Loucy (cell line): ENCODE measurements around the gene TLN1.

Experiments
- H2AFZ ChIP-seq: fragments of 200-600 bp; sonication (generic); 2 replicates; pipeline ENCODE4 v1.6.0; 2016; ENCODE audit warnings: antibody characterized with exemption, mild to moderate bottlenecking, low read length, moderate library complexity
- H3F3A ChIP-seq: fragments of 200-600 bp; 2 replicates; pipeline ENCODE4 v1.6.0; 2016; ENCODE audit warnings: antibody characterized with exemption, low read depth, mild to moderate bottlenecking
- H3K27me3 ChIP-seq: fragments of 200-600 bp; sonication (generic); 2 replicates; pipeline ENCODE4 v1.6.1; 2014; ENCODE audit warnings: low read length, mild to moderate bottlenecking; ENCODE audit not compliant: insufficient read depth, poor library complexity, severe bottlenecking
- H3K36me3 ChIP-seq: fragments of 200-600 bp; sonication (generic); 2 replicates; pipeline ENCODE4 v1.6.1; 2016; ENCODE audit warnings: low read length; ENCODE audit not compliant: insufficient read depth
- H3K4me1 ChIP-seq: fragments of 200-600 bp; sonication (generic); 2 replicates; pipeline ENCODE4 v1.5.1; 2014; ENCODE audit warnings: low read length, mild to moderate bottlenecking; ENCODE audit not compliant: insufficient read depth, poor library complexity, severe bottlenecking
- H3K4me2 ChIP-seq: fragments of 200-600 bp; sonication (generic); 2 replicates; pipeline ENCODE4 v1.6.0; 2014; ENCODE audit warnings: antibody characterized with exemption, low read length, low read depth, mild to moderate bottlenecking; ENCODE audit not compliant: poor library complexity, severe bottlenecking
- H3K4me3 ChIP-seq: fragments of 200-600 bp; sonication (generic); 2 replicates; pipeline ENCODE4 v1.5.1; 2014; ENCODE audit warnings: low read length, mild to moderate bottlenecking, mixed read lengths; ENCODE audit not compliant: poor library complexity, severe bottlenecking
- H3K79me2 ChIP-seq: fragments of 200-600 bp; sonication (generic); 2 replicates; pipeline ENCODE4 v1.6.1; 2014; ENCODE audit warnings: low read length; ENCODE audit not compliant: insufficient read depth
- H3K9ac ChIP-seq: fragments of 200-600 bp; sonication (generic); 2 replicates; pipeline ENCODE4 v1.6.0; 2014; ENCODE audit warnings: mild to moderate bottlenecking, low read depth, low read length, moderate library complexity; ENCODE audit not compliant: poor library complexity, severe bottlenecking
- H3K9me2 ChIP-seq: fragments of 200-600 bp; sonication (generic); replicated peaks from 2 replicates; pipeline ENCODE4 v1.6.1; 2016; ENCODE audit warnings: low read depth, low read length, mixed read lengths
- H3K9me3 ChIP-seq: fragments of 200-600 bp; sonication (generic); 2 replicates; pipeline ENCODE4 v1.6.1; 2014; ENCODE audit warnings: mild to moderate bottlenecking, antibody characterized with exemption, low read length, low read depth; ENCODE audit not compliant: insufficient read depth
- H4K20me1 ChIP-seq: fragments of 200-600 bp; sonication (generic); 2 replicates; pipeline ENCODE4 v1.6.0; 2014; ENCODE audit warnings: antibody characterized with exemption, low read length, mild to moderate bottlenecking; ENCODE audit not compliant: insufficient read depth, poor library complexity, severe bottlenecking
- EZH2phosphoT487 ChIP-seq: fragments of 200-600 bp; IDR thresholded peaks from 2 replicates; pipeline ENCODE4 v1.6.1; 2018; ENCODE audit warnings: antibody characterized with exemption, mild to moderate bottlenecking, moderate library complexity, borderline replicate concordance
- TF ChIP-seq, protein P1 (sequence below): fragments of 200-600 bp; sonication (generic); conservative IDR thresholded peaks from 2 replicates; pipeline ENCODE4 v1.5.1; 2014; ENCODE audit warnings: mild to moderate bottlenecking, antibody characterized with exemption, low read length

TLN1 gene

DNA sequence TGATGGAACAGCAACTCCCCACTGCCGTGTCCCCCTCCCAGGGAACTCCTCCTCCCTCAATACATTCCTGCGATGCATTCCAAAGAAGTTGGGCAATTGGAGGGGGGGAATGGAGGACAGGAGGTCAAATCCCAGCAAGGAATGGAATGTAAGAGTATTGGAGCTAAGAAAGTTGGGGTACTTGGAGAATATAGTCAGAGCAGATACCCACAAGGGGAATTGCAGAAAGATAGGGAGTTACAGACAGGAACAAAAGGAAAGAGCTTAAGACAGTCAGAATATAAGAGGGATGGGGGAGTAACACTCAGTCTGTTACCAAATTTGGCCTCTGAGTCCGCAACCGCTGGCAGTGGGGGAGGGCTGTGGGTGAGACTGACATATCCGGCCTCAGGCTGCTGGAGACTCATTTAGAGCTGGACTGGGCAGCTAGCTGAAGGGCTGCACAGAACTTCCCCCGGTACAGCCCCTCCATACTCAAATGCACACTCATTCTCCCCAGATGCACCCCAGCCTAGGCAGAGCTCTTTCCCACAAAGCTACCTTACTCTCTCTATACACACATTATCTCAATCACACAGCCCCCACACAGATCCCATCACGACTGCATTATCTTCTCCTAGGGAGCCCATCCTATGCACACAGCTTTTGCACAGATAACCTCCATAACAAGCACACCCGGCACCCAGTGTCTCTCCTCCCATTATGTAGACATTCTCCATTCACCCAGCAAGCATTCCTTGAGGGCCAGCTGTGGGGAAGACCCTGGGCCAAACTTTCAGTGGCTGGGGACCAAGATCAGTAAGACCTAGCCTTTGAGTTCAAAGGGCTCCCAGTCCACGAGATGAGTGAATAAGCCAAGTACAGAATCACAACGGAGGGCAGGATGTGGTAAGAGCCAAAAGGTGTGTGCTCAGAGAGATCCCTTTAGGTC is 3.7 kb downstream of the TLN1 start:
- Histone ChIP-seq H3K36me3 (peaks cover 23% of the 10 kb centered on the region; the same call in 1 of the 2 replicates), H3K4me3 (peak overlapping the region; percentile 81), H3K79me2 (peaks cover 63% of the 10 kb centered on the region), H3F3A (peaks cover 17% of the 10 kb centered on the region), H3K9me2 (no peaks in the 10 kb centered on the region), H3K9me3 (no peaks in the 10 kb centered on the region), H4K20me1 (peaks cover 26% of the 10 kb centered on the region), H3K27me3 (no peaks in the 10 kb centered on the region), H3K9ac (peak overlapping the region; percentile 92), H3K4me2 (peak overlapping the region; percentile 99), H2AFZ (no peak overlapping the region), H3K4me1 (peaks cover 52% of the 10 kb centered on the region)
- TF ChIP-seq, protein P1, sequence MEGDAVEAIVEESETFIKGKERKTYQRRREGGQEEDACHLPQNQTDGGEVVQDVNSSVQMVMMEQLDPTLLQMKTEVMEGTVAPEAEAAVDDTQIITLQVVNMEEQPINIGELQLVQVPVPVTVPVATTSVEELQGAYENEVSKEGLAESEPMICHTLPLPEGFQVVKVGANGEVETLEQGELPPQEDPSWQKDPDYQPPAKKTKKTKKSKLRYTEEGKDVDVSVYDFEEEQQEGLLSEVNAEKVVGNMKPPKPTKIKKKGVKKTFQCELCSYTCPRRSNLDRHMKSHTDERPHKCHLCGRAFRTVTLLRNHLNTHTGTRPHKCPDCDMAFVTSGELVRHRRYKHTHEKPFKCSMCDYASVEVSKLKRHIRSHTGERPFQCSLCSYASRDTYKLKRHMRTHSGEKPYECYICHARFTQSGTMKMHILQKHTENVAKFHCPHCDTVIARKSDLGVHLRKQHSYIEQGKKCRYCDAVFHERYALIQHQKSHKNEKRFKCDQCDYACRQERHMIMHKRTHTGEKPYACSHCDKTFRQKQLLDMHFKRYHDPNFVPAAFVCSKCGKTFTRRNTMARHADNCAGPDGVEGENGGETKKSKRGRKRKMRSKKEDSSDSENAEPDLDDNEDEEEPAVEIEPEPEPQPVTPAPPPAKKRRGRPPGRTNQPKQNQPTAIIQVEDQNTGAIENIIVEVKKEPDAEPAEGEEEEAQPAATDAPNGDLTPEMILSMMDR = no peak
- TF ChIP-seq EZH2phosphoT487 = no peak

DNA sequence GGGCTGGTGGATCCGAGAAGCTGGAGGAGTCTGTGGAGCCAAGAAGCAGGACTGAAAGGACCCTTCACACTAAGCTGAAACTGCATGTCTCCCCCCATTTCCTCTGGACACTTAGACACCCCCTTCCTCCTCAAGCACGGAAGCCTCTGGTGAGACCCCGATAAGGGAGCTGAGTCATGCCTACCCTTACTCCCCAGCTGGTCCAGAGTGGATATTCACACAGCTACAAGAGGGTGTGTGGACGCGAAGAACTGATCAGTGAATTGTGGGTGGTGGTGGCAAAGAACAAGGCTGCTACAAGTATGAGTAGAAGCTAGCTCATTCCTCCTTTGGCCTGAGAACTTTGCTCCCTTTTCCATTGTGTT is 4.3 kb downstream of the TLN1 start:
- peaks cover 63% of the 10 kb centered on the region for H3K79me2 ChIP-seq
- H3K27me3 ChIP-seq = no peaks in the 10 kb centered on the region
- peaks cover 27% of the 10 kb centered on the region; the same call in 1 of the 2 replicates for H3K36me3 ChIP-seq
- H3K9me2 ChIP-seq = no peaks in the 10 kb centered on the region
- no peaks in the 10 kb centered on the region for H3K9me3 ChIP-seq
- H3K9ac ChIP-seq = peak overlapping the region; percentile 92
- H4K20me1 ChIP-seq = peaks cover 23% of the 10 kb centered on the region
- peak overlapping the region; percentile 99 for H3K4me2 ChIP-seq
- peaks cover 15% of the 10 kb centered on the region for H3F3A ChIP-seq
- TF ChIP-seq EZH2phosphoT487 = no peak
- TF ChIP-seq, protein P1 = no peak
- H3K4me1 ChIP-seq = peaks cover 48% of the 10 kb centered on the region
- H2AFZ ChIP-seq = no peak overlapping the region
- H3K4me3 ChIP-seq = peak overlapping the region; percentile 81

- TF ChIP-seq, protein P1 = peak; percentile 70
- no peak for TF ChIP-seq EZH2phosphoT487
- H3K36me3 ChIP-seq = peaks cover 35% of the 10 kb centered on the region; the same call in 1 of the 2 replicates
- peaks cover 23% of the 10 kb centered on the region for H4K20me1 ChIP-seq
- peaks cover 63% of the 10 kb centered on the region for H3K79me2 ChIP-seq
- no peaks in the 10 kb centered on the region for H3K27me3 ChIP-seq
- peak overlapping the region; percentile 81 for H3K4me3 ChIP-seq
- no peaks in the 10 kb centered on the region for H3K9me3 ChIP-seq
- H3K4me1 ChIP-seq = peaks cover 48% of the 10 kb centered on the region
- peak overlapping the region; percentile 92 for H3K9ac ChIP-seq
- H3K4me2 ChIP-seq = peak overlapping the region; percentile 99
- no peaks in the 10 kb centered on the region for H3K9me2 ChIP-seq
- no peak overlapping the region for H2AFZ ChIP-seq
- peaks cover 13% of the 10 kb centered on the region for H3F3A ChIP-seq
These were observed 5.1 kb downstream of the TLN1 start for GRCh38 chr9:35726931-35727330.
